B cell (primary cell): ENCODE results near the gene KRTAP5-1. TPM values are rescaled to one million over a fixed set of nuclear protein-coding genes. Genes with fewer than 3 reads are reported as not detected.
"Not testable (repeated sequence)": the region's sequence is repeated elsewhere in the genome, so short reads cannot be mapped to it uniquely, and the experiment has no call there.

ENCODE experiments used
- ATAC-seq: fragments of 200-7000 bp; cut with Tn5 transposase; one replicate; pipeline ENCODE4 v1.10.0; 2021; ENCODE audit warnings: low read depth, mild to moderate bottlenecking, moderate number of reproducible peaks, moderate library complexity
- CTCF ChIA-PET: fragments of 350-600 bp; sonication (Branson Sonifier 250); formaldehyde crosslinking; loops from one replicate; lab custom pipeline; 2021; ENCODE audit warnings: antibody characterized with exemption, inconsistent platforms; lab: Charles Lee
- POLR2A ChIA-PET: fragments of 350-600 bp; sonication (Branson Sonifier 250); formaldehyde crosslinking; loops from one replicate; lab custom pipeline; 2021; ENCODE audit warnings: antibody characterized with exemption; lab: Charles Lee
- DNase-seq: peaks from one replicate; pipeline ENCODE4 v3.0.0; 2013
- H2AFZ ChIP-seq: 2 replicates; pipeline ENCODE4 v1.6.1; 2012; ENCODE audit warnings: mild to moderate bottlenecking, low read depth, low read length; ENCODE audit not compliant: insufficient read depth, poor library complexity, severe bottlenecking
- H3K27ac ChIP-seq, 2 donors: 1 replicate in 1 of 2; 2 replicates in 1 of 2; pipeline ENCODE4 v1.5.1; 2012 to 2013; ENCODE audit warnings: low read length in 2 of 2, mild to moderate bottlenecking in 2 of 2, moderate library complexity in 1 of 2
- H3K27me3 ChIP-seq, 4 experiments: fragments of 200-600 bp in 1 of 4; sonication (generic) in 1 of 4; replicated peaks in 1 of 4; 1 replicate in 2 of 4; 2 replicates in 2 of 4; pipeline versions ENCODE4 v1.6.1 to v1.7.0; 2013 to 2016; ENCODE audit warnings: low read length in 3 of 4, mild to moderate bottlenecking in 2 of 4, mixed read lengths in 1 of 4, moderate library complexity in 1 of 4; ENCODE audit not compliant: insufficient read depth in 4 of 4, control insufficient read depth in 3 of 4; ENCODE audit errors: control extremely low read depth in 1 of 4
- H3K36me3 ChIP-seq, 2 experiments: replicated peaks in 1 of 2; 1 replicate in 1 of 2; 2 replicates in 1 of 2; pipeline versions ENCODE4 v1.6.1 to v1.7.1; 2013; ENCODE audit warnings: low read length in 1 of 2; ENCODE audit not compliant: insufficient read depth in 2 of 2, control insufficient read depth in 1 of 2; ENCODE audit errors: control extremely low read depth in 1 of 2, extremely low read depth in 1 of 2
- H3K4me1 ChIP-seq, 2 donors: fragments of 200-600 bp in 1 of 2; sonication (generic) in 1 of 2; 1 replicate in 1 of 2; 2 replicates in 1 of 2; pipeline versions ENCODE4 v1.5.1 to v1.6.1; 2013 to 2017; ENCODE audit warnings: low read length in 2 of 2; ENCODE audit not compliant: control insufficient read depth in 2 of 2, insufficient read depth in 2 of 2
- H3K4me2 ChIP-seq: replicated peaks from 2 replicates; pipeline ENCODE3; 2012; ENCODE audit warnings: mild to moderate bottlenecking, low read depth, low read length; ENCODE audit not compliant: poor library complexity, severe bottlenecking
- H3K4me3 ChIP-seq, 5 experiments: fragments of 200-600 bp in 1 of 5; sonication (generic) in 1 of 5; 1 replicate in 3 of 5; 2 replicates in 2 of 5; pipeline versions ENCODE4 v1.5.1 to v1.7.0; 2011 to 2016; ENCODE audit warnings: low read length in 4 of 5, mild to moderate bottlenecking in 4 of 5, low read depth in 2 of 5, control low read depth in 1 of 5, moderate library complexity in 1 of 5; ENCODE audit not compliant: insufficient read depth in 1 of 5; ENCODE audit errors: control extremely low read depth in 1 of 5, extremely low read depth in 1 of 5
- H3K79me2 ChIP-seq: fragments of 200-600 bp; sonication (generic); one replicate; pipeline ENCODE4 v1.6.0; 2016; ENCODE audit warnings: low read length; ENCODE audit not compliant: control insufficient read depth, insufficient read depth
- H3K9ac ChIP-seq: fragments of 200-600 bp; sonication (generic); 2 replicates; pipeline ENCODE4 v1.6.1; 2017; ENCODE audit warnings: mild to moderate bottlenecking, low read length, moderate library complexity
- H3K9me3 ChIP-seq, 3 donors: one replicate each; pipeline versions ENCODE4 v1.6.1 to v1.7.1; 2013; ENCODE audit warnings: low read length in 2 of 3; ENCODE audit not compliant: control insufficient read depth in 2 of 3, insufficient read depth in 1 of 3; ENCODE audit errors: control extremely low read depth in 1 of 3
- H4K20me1 ChIP-seq: 2 replicates; pipeline ENCODE4 v1.6.0; 2012; ENCODE audit warnings: mild to moderate bottlenecking, low read length; ENCODE audit not compliant: insufficient read depth, control insufficient read depth, poor library complexity, severe bottlenecking
- H3K27ac Mint-ChIP-seq: one replicate; pipeline ENCODE4 v1.8.0; 2021; ENCODE audit warnings: mixed read lengths
- H3K27me3 Mint-ChIP-seq: one replicate; pipeline ENCODE4 v1.8.0; 2021; ENCODE audit warnings: mixed read lengths
- H3K4me1 Mint-ChIP-seq: one replicate; pipeline ENCODE4 v1.8.0; 2021; ENCODE audit warnings: mixed read lengths
- H3K4me3 Mint-ChIP-seq: one replicate; pipeline ENCODE4 v1.8.0; 2021; ENCODE audit warnings: mixed read lengths
- H3K9me3 Mint-ChIP-seq: one replicate; pipeline ENCODE4 v1.8.0; 2022; ENCODE audit warnings: mixed read lengths; ENCODE audit not compliant: insufficient read depth
- WGBS: methylation state at CpG from one replicate; pipeline ENCODE4 v1.1.5; 2013; ENCODE audit warnings: missing lambda C conversion rate; ENCODE audit not compliant: insufficient coverage; 5-methylcytosine and 5-hydroxymethylcytosine counted together
- intact Hi-C: fragments of 100-400 bp; cut with micrococcal nuclease; formaldehyde crosslinking; loops from one replicate; pipeline ENCODE4 v1.10.0; 2022
- polyA plus RNA-seq: library from polyadenylated mRNA; depleted of rRNA; stranded (reverse); fragments of >200 nt; gene quantifications from 2 replicates; pipeline ENCODE4 v1.2.3, GENCODE V29; 2012
- total RNA-seq, 2 donors: library from RNA; stranded (reverse); fragments of 120-200 nt in 1 of 2; gene quantifications; 1 replicate in 1 of 2; 2 replicates in 1 of 2; pipeline versions ENCODE4 v1.2.3 to v1.2.4, GENCODE V29; 2013 to 2022

KRTAP5-1 gene
- total and polyA plus RNA-seq, 2 donors (not counting 1 experiment from before 2014, with no cell fraction given) = not detected

- CTCF ChIA-PET = interaction anchor here (0.9 to 4.3 kb wide), 2 partner anchors 23 kb away, joined by 3 to 13 read pairs; no protein-coding TSS in a partner anchor
- H3K79me2 ChIP-seq, POLR2A ChIA-PET, H2AFZ ChIP-seq, intact Hi-C loops, H3K27ac ChIP-seq, DNase-seq, H3K4me3 Mint-ChIP-seq, H3K9me3 Mint-ChIP-seq, H3K27ac Mint-ChIP-seq, H3K9me3 ChIP-seq, H3K4me1 ChIP-seq, H3K36me3 ChIP-seq, H3K9ac ChIP-seq, H3K4me3 ChIP-seq, H3K4me1 Mint-ChIP-seq, H4K20me1 ChIP-seq, H3K4me2 ChIP-seq, ATAC-seq: not testable (repeated sequence)
- peaks cover 54% of the 10 kb centered on the region for H3K27me3 Mint-ChIP-seq
- WGBS = 80% methylated on average over 14 of the region's 19 CpGs
- peaks cover 0 to 19% (median 4%) of the 10 kb centered on the region in 4 experiments for H3K27me3 ChIP-seq
These were observed 11.6 kb upstream of the KRTAP5-1 start for GRCh38 chr11:1596576-1597121.

GRCh38 chr11:1595994-1596575 is 11.0 kb upstream of the KRTAP5-1 start:
- CTCF ChIA-PET = interaction anchor here (0.9 to 4.3 kb wide), 4 partner anchors 22 to 35 kb away, joined by 3 to 13 read pairs (median 5); no protein-coding TSS in a partner anchor
- ATAC-seq, DNase-seq, H3K4me2 ChIP-seq, H3K27ac Mint-ChIP-seq, H3K79me2 ChIP-seq, H3K36me3 ChIP-seq, H3K4me1 ChIP-seq, H4K20me1 ChIP-seq, H3K4me3 Mint-ChIP-seq, H3K4me1 Mint-ChIP-seq, H2AFZ ChIP-seq, H3K4me3 ChIP-seq, H3K9ac ChIP-seq, POLR2A ChIA-PET, H3K27ac ChIP-seq, H3K9me3 Mint-ChIP-seq, H3K9me3 ChIP-seq: not testable (repeated sequence)
- peaks cover 0 to 19% (median 4%) of the 10 kb centered on the region in 4 experiments for H3K27me3 ChIP-seq
- peaks cover 52% of the 10 kb centered on the region for H3K27me3 Mint-ChIP-seq
- intact Hi-C loops = loop anchor here (2.0 kb wide), 1 partner anchor 33 kb away; the partner anchor contains the start of gene KRTAP5-5
- WGBS = 65% methylated on average over 7 of the region's 11 CpGs
